ENCODE measurements around the gene HDAC9. TPM values are rescaled to one million over a fixed set of nuclear protein-coding genes. Genes with fewer than 3 reads are reported as not detected.

HDAC9 gene
- polyA plus RNA-seq, 3 donors = 41.7 to 51.2 (median 44.2) TPM

GRCh38 chr7:18995811-18996426, 500.4 kb downstream of the HDAC9 start:
- Histone ChIP-seq H3K4me2 (replicated peaks; ENCODE audit: extremely low read depth, low read length, poor library complexity, severe bottlenecking) (no peak overlapping the region), H3K27me3 (ENCODE audit: control insufficient read depth in 2 of 2, insufficient read depth in 2 of 2, low read length in 2 of 2) (no peaks in the 10 kb centered on the region), H3K79me2 (ENCODE audit: insufficient read depth, low read length) (no peaks in the 10 kb centered on the region), H2AFZ (ENCODE audit: insufficient read depth, low read depth, low read length, poor library complexity, severe bottlenecking) (no peak overlapping the region), H3K4me3 (replicated peaks in 1 of 3; ENCODE audit: low read depth in 2 of 3, low read length in 3 of 3) (no peak overlapping the region), H4K20me1 (ENCODE audit: insufficient read depth, low read length) (no peaks in the 10 kb centered on the region), H3K4me1 (ENCODE audit: control insufficient read depth in 1 of 2, insufficient read depth in 2 of 2, low read length in 2 of 2) (no peaks in the 10 kb centered on the region), H3K27ac (ENCODE audit: low read depth in 1 of 2, low read length in 2 of 2) (no peak overlapping the region), H3K9me3 (replicated peaks in 1 of 2; ENCODE audit: control insufficient read depth in 1 of 2, insufficient read depth in 1 of 2, low read length in 2 of 2) (peaks cover 0 to 1% of the 10 kb centered on the region in 2 donors), H3K36me3 (replicated peaks in 1 of 2; ENCODE audit: control insufficient read depth in 1 of 2, insufficient read depth in 2 of 2, low read length in 2 of 2) (no peaks in the 10 kb centered on the region), H3K9ac (ENCODE audit: insufficient read depth, low read length, poor library complexity, severe bottlenecking) (no peak overlapping the region)
- Mint-ChIP-seq H3K4me3 (no peak overlapping the region), H3K27me3 (ENCODE audit: low read depth in 3 of 3) (no peaks in the 10 kb centered on the region), H3K27ac (no peak overlapping the region), H3K4me1 (no peaks in the 10 kb centered on the region), H3K9me3 (peaks cover 0 to 14% (median 2%) of the 10 kb centered on the region in 7 donors), H3K36me3 (no peaks in the 10 kb centered on the region)
- no peak for TF ChIP-seq CTCF (IDR thresholded peaks at IDR 0.05)
- no peak for DNase-seq
- intact Hi-C loops (cut with micrococcal nuclease) = no loop called here
- 100% methylated on average over 4 of the region's 5 CpGs for WGBS (ENCODE audit: insufficient coverage)

- no peaks in the 10 kb centered on the region for H3K27me3 Mint-ChIP-seq (ENCODE audit: low read depth in 3 of 3)
- H3K27ac Mint-ChIP-seq = no peak overlapping the region
- no peaks in the 10 kb centered on the region for H3K9me3 ChIP-seq (replicated peaks in 1 of 2; ENCODE audit: control insufficient read depth in 1 of 2, insufficient read depth in 1 of 2, low read length in 2 of 2)
- H3K9me3 Mint-ChIP-seq = peaks cover 0 to 9% (median under 1%) of the 10 kb centered on the region in 7 donors
- no peak for DNase-seq
- no peak overlapping the region for H3K4me3 ChIP-seq (replicated peaks in 1 of 3; ENCODE audit: low read depth in 2 of 3, low read length in 3 of 3)
- H2AFZ ChIP-seq (ENCODE audit: insufficient read depth, low read depth, low read length, poor library complexity, severe bottlenecking) = no peak overlapping the region
- H3K79me2 ChIP-seq (ENCODE audit: insufficient read depth, low read length) = no peaks in the 10 kb centered on the region
- H3K36me3 Mint-ChIP-seq = no peaks in the 10 kb centered on the region
- H3K4me2 ChIP-seq (replicated peaks; ENCODE audit: extremely low read depth, low read length, poor library complexity, severe bottlenecking) = no peak overlapping the region
- H3K4me1 Mint-ChIP-seq = no peaks in the 10 kb centered on the region
- no peak overlapping the region for H3K9ac ChIP-seq (ENCODE audit: insufficient read depth, low read length, poor library complexity, severe bottlenecking)
- H4K20me1 ChIP-seq (ENCODE audit: insufficient read depth, low read length) = no peaks in the 10 kb centered on the region
- no peak overlapping the region for H3K4me3 Mint-ChIP-seq
- H3K36me3 ChIP-seq (replicated peaks in 1 of 2; ENCODE audit: control insufficient read depth in 1 of 2, insufficient read depth in 2 of 2, low read length in 2 of 2) = no peaks in the 10 kb centered on the region
- no peak for TF ChIP-seq CTCF (IDR thresholded peaks at IDR 0.05)
- H3K27me3 ChIP-seq (ENCODE audit: control insufficient read depth in 2 of 2, insufficient read depth in 2 of 2, low read length in 2 of 2) = no peaks in the 10 kb centered on the region
- no peaks in the 10 kb centered on the region for H3K4me1 ChIP-seq (ENCODE audit: control insufficient read depth in 1 of 2, insufficient read depth in 2 of 2, low read length in 2 of 2)
- intact Hi-C loops (cut with micrococcal nuclease) = no loop called here
- H3K27ac ChIP-seq (ENCODE audit: low read depth in 1 of 2, low read length in 2 of 2) = no peak overlapping the region
- 100% methylated on average over 1 of the region's 2 CpGs for WGBS (ENCODE audit: insufficient coverage)
Observed at GRCh38 chr7:18996583-18996982, 501.0 kb downstream of the HDAC9 start.
